ENCODE data around the gene TRPM3.

The TRPM3 gene

DNA sequence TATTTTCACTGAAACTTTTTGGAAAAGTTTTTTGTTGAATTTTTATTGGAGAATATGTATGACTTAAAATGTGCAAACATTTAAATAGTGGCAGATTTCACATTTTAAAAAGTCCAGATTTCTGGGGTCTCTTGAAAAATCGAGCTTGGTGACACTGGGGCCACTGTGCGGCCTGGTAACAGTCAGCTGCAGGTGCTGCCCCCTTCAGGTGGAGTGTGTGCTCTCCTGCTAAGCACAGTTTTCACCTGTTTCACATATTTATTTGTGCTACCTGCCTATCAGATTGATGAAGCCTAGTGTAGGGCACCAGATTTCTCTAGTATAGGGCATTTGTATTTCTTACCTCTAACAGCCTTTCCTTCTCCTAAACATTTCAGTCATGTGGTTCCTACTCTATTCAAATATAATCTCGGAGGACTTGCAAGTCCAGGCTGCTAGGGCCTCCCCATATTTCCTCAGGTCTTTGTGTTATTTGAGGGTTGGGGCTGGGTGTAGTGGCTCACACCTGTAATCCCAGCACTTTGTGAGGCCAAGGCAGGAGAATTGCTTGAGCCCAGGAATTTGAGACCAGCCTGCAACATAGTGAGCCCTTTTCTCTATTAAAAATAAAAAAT, 611.2 kb downstream of the TRPM3 start:
- no peak for TF ChIP-seq CTCF (IDR thresholded peaks at IDR 0.05; ENCODE audit: extremely low read depth, missing control alignments)
- DNase-seq (ENCODE audit: low spot score): no peak

GRCh38 chr9:70506159-70506558, 615.3 kb downstream of the TRPM3 start:
- no peak for DNase-seq (ENCODE audit: low spot score)

DNA sequence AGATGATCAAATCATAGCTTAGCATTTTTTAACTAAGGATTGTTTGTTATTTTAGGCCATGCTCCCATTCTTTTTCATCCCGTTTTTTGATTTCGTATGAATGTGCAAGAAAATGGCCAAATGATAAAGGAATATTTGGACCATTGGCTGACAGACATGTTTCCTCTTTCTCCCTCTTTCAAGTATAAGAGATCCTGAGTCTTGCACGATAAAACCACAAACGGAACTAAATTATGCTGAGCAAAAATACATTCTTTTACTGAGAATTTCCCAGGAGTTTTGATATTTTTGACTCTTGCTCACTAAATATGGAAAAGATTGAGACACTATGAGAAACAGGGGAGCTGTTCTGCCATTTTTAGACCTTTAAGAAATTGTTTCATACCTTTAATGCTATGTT, 616.6 kb downstream of the TRPM3 start:
- no peak for TF ChIP-seq CTCF (IDR thresholded peaks at IDR 0.05; ENCODE audit: extremely low read depth, missing control alignments)
- DNase-seq (ENCODE audit: low spot score): no peak

More at GRCh38 chr9:70506159-70506558, 615.3 kb downstream of the TRPM3 start:
- TF ChIP-seq CTCF (IDR thresholded peaks at IDR 0.05; ENCODE audit: extremely low read depth, missing control alignments): no peak

DNA sequence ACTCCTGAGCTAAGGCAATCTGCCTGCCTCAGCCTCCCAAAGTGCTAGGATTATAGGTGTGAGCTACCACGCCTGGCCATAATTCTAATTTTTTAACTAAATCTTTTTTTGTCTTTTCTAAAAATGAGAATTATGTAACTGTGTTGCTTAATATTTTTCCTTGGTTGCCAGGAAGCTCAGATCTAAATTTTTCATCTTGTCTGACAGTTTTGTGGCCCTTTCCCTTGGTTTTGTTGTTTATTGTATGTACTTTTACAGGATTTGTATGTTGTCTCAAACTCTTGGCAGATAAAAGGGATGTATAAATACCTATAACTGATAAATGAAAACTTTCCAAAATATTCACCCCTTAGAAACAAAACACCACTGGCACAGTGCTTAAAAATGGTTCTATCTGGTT, 618.7 kb downstream of the TRPM3 start:
- no peak for TF ChIP-seq CTCF (IDR thresholded peaks at IDR 0.05; ENCODE audit: extremely low read depth, missing control alignments)
- DNase-seq (ENCODE audit: low spot score): no peak

DNA sequence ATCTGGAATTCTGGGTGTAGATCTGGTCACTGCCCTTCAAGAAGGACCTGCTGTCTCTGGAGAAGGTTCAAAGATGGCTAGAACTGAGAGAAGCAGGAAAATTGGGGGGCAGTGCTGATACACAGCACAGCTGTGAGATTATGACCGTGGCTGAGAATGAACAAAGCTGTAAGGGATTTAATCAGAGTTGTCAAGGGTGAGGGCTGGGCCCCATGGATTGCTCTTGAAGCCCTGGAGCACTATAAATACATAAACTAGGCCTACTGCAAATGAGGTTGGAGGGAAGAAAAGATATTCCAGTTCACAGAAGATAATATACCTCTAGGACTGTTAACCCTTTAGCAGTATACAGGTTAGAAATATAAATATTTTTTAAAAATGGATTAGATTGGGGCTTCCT, 620.6 kb downstream of the TRPM3 start:
- TF ChIP-seq CTCF (IDR thresholded peaks at IDR 0.05; ENCODE audit: extremely low read depth, missing control alignments): no peak
- DNase-seq (ENCODE audit: low spot score): no peak

GRCh38 chr9:70499621-70500020, 621.8 kb downstream of the TRPM3 start:
- TF ChIP-seq CTCF (IDR thresholded peaks at IDR 0.05; ENCODE audit: extremely low read depth, missing control alignments): no peak
- DNase-seq (ENCODE audit: low spot score): no peak

- DNase-seq (ENCODE audit: low spot score): no peak
- no peak for TF ChIP-seq CTCF (IDR thresholded peaks at IDR 0.05; ENCODE audit: extremely low read depth, missing control alignments)
Measured at GRCh38 chr9:70498866-70499265, 622.6 kb downstream of the TRPM3 start.

All from GM20000 (cell line).